GM10266 (cell line): ENCODE results near the gene SPG7.
"Not testable (repeated sequence)": the region's sequence is repeated elsewhere in the genome, so short reads cannot be mapped to it uniquely, and the experiment has no call there.

Experiments used
- DNase-seq: peaks from one replicate; pipeline ENCODE4 v3.0.0; 2012; ENCODE audit errors: extremely low spot score
- CTCF ChIP-seq: IDR thresholded peaks from 2 replicates; pipeline ENCODE4 v1.5.1; 2012; ENCODE audit warnings: mild to moderate bottlenecking, low read depth; ENCODE audit not compliant: control insufficient read depth, insufficient read depth; ENCODE audit errors: missing control alignments

SPG7 gene

GRCh38 chr16:89583895-89584644, 75.9 kb downstream of the SPG7 start:
- DNase-seq, result no peak
- no peak for TF ChIP-seq CTCF

DNA sequence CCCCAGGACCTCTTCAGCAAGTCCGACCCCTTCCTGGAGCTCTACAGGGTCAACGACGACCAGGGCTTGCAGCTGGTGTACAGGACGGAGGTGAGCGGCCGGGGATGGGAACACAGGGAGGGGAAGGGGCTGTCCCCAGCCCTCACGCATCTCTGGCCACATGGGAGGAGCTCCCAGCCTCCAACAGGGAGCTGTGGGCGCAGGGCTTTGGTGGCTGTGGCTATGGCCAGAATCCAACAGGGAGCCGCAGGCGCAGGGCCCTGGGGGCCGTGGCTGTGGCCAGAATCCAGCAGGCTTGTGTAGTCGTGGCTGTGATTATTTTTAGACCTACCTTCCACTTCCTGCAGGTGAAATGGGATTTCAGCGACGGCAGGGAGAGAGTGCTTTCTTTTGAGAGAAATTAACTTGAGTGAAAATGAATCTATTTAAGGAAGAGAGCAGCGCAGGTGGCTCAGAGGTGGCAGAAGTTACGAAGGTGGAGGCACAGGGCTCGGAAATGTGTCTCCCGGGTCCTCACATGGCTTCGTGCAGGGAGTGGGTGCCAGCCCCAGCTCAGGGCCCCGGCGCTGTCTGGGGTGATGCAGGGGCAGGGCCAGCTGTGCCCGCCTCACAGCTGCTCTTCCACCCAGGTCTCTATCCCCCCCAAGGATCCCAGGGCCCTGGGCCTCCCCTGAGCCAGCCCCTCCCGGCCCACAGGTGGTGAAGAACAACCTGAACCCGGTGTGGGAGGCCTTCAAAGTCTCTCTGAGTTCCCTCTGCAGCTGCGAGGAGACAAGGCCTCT, 76.8 kb downstream of the SPG7 start:
- no peak for DNase-seq
- TF ChIP-seq CTCF, result no peak

- no peak for DNase-seq
- no peak for TF ChIP-seq CTCF
These were observed 78.0 kb downstream of the SPG7 start for GRCh38 chr16:89586218-89586617.

GRCh38 chr16:89586853-89587252, 78.7 kb downstream of the SPG7 start:
- DNase-seq, result no peak
- no peak for TF ChIP-seq CTCF

DNA sequence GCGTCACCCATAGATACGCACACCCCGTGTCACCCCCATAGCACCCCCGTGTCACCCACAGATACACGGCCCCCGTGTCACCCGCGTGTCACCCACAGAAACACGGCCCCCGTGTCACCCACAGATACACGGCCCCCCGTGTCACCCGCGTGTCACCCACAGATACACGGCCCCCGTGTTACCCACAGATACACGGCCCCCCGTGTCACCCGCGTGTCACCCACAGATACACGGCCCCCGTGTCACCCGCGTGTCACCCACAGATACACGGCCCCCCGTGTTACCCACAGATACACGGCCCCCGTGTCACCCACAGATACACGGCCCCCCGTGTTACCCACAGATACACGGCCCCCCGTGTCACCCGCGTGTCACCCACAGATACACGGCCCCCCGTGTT, 79.5 kb downstream of the SPG7 start:
- not testable (repeated sequence) for DNase-seq

DNA sequence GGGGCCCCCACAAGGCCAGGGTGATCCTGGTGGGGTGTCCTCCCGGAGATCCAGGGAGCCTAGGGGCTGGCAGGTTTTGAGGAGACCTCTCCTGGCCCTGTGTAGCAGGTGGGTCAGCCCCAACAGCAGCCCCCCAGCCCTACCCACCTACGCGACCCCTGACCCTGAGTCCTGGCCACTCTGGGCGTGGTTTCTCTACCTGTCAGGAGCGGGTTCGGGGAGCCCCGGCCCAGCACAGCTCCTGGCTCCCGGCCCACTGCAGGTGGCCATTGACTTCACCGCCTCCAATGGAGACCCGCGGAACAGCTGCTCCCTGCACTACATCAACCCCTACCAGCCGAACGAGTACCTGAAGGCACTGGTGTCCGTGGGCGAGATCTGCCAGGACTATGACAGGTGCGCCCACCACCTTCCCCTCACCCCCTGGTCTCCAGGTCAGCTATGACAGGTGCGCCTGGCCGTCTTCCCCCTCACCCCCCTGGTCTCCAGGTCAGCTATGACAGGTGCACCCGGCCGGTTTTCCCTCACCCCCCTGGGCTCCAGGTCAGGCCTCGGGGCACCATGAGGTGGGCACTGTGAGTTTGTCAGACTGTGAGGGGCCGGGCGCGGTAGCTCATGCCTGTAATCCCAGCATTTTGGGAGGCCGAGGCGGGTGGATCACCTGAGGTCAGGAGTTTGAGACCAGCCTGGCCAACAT, 80.4 kb downstream of the SPG7 start:
- DNase-seq, result no peak
- no peak for TF ChIP-seq CTCF

GRCh38 chr16:89589241-89589926, 81.2 kb downstream of the SPG7 start:
- no peak for TF ChIP-seq CTCF
- no peak for DNase-seq
